ENCODE measurements around the gene PHACTR1.

- TF ChIP-seq CTCF (IDR thresholded peaks at IDR 0.05) (no peak), POLR2AphosphoS5 (IDR thresholded peaks at IDR 0.05) (no peak)
Measured at GRCh38 chr6:13187692-13188091, 471.1 kb downstream of the PHACTR1 start.

Data from prostate gland (tissue), 2 donors.